HS-27A (cell line): Measurements from ENCODE around the gene POTEM.
"Not testable (repeated sequence)": the region's sequence is repeated elsewhere in the genome, so short reads cannot be mapped to it uniquely, and the experiment has no call there.

ENCODE experiments used
- DNase-seq: peaks from one replicate; pipeline ENCODE4 v3.0.0-alpha.2; 2012; ENCODE audit warnings: low read depth, missing footprints

Gene POTEM

GRCh38 chr14:19038060-19038664, 70.9 kb downstream of the POTEM start:
- DNase-seq = not testable (repeated sequence)

DNA sequence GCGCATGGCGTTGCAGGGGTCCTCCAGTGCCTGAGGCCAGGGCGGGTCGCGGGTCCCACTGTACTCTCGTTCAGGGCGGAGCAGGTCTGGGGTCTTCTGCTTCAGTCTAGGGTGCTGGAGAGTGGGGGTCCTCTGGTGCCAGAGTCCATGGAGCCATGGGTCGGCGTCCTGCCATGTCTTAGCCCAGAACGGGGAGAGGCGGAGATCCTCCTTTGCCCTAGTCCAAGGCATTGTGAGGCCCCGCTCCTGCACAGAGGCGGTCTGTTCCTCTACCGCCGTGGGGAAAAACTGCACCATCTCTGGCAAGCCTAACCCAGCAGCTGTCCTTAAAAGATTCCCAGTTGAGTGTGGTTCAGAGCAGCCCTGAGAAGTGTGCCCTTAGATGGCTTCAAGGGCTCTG, 71.6 kb downstream of the POTEM start:
- DNase-seq = not testable (repeated sequence)

- DNase-seq = not testable (repeated sequence)
These were observed 76.2 kb downstream of the POTEM start for GRCh38 chr14:19043384-19043783.
